22Rv1 (cell line): Measurements from ENCODE around the gene FGD2.

Experiments used
- H3K27ac ChIP-seq: fragments of 450-650 bp; 2 replicates; pipeline ENCODE4 v1.5.1; 2017
- CTCF ChIP-seq: fragments of 450-650 bp; IDR thresholded peaks from 2 replicates; pipeline ENCODE4 v1.5.1; 2017; ENCODE audit warnings: mild to moderate bottlenecking
- ZFX ChIP-seq: fragments of 450-650 bp; IDR thresholded peaks from 2 replicates; pipeline ENCODE4 v1.6.1; 2017; ENCODE audit warnings: antibody characterized with exemption, borderline replicate concordance

Gene FGD2

GRCh38 chr6:37030599-37030998 lies 25.1 kb downstream of the FGD2 start:
- no peak for TF ChIP-seq CTCF
- TF ChIP-seq ZFX, result no peak
- no peak overlapping the region for H3K27ac ChIP-seq

- no peak overlapping the region for H3K27ac ChIP-seq
- TF ChIP-seq ZFX, result no peak
- no peak for TF ChIP-seq CTCF
Observed at GRCh38 chr6:37032239-37032638, 26.8 kb downstream of the FGD2 start.

- no peak overlapping the region for H3K27ac ChIP-seq
- TF ChIP-seq ZFX, result no peak
- TF ChIP-seq CTCF, result no peak
Observed at GRCh38 chr6:37033255-37033654, 27.8 kb downstream of the FGD2 start.

GRCh38 chr6:37033819-37034795 lies 28.7 kb downstream of the FGD2 start:
- TF ChIP-seq CTCF (no peak), ZFX (no peak)
- H3K27ac ChIP-seq, result no peak overlapping the region

- no peak for TF ChIP-seq ZFX
- no peak for TF ChIP-seq CTCF
- no peak overlapping the region for H3K27ac ChIP-seq
Observed at GRCh38 chr6:37036146-37036545, 30.7 kb downstream of the FGD2 start.

- no peak overlapping the region for H3K27ac ChIP-seq
- TF ChIP-seq CTCF (no peak), ZFX (no peak)
Observed at GRCh38 chr6:37038292-37039198, 33.1 kb downstream of the FGD2 start.
